D721Med (cell line): Measurements from ENCODE around the gene UBAC2.

ENCODE experiments used
- DNase-seq: peaks from one replicate; pipeline ENCODE4 v3.0.0; 2011; ENCODE audit warnings: low spot score; ENCODE audit not compliant: insufficient read length
- FAIRE-seq: peaks from 2 replicates; lab custom pipeline; 2011; peaks lifted over from hg19 to GRCh38; lab: Jason Lieb, UNC
- TF ChIP-seq, protein P1 (sequence below): IDR thresholded peaks from 2 replicates; pipeline ENCODE4 v1.5.1; 2012; ENCODE audit warnings: mild to moderate bottlenecking, control low read depth; ENCODE audit not compliant: insufficient read depth; ENCODE audit errors: missing control alignments

Gene UBAC2

DNA sequence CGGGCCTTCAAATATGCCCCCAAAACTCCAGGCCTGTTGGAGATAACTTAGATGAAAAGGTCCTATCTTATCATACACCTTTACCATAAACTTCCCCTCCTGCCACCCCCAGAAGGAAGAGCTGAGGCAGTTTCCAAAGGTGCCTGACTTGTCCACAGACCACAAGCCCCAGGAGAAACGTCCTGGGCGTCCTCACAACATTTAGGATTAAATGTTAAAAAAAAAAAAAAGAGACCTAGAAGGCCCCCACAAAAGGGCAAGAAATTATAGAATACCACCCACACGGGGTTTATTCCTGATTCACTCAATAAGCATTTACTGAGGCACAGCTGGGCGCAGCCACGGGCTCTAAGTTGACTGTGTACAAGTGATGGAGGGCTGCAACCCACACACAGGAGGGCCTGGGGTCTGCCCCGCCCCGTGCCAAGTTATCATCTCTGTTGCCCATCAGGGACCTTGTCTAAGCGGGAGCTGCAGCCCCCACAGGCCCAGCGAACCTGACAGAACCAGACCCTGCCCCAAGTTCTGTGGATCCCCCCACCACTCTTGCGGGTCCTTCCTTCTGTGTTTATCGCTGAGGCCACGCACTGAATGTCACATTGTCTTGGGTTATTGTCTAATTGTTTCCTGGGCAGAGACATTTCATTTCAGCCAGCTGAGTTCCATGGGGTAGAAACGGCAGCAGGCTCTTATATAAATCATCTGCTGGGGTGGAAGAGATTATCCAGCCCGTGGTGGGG lies 217.6 kb downstream of the UBAC2 start:
- DNase-seq (no peak), FAIRE-seq (no peak)
- TF ChIP-seq, protein P1, sequence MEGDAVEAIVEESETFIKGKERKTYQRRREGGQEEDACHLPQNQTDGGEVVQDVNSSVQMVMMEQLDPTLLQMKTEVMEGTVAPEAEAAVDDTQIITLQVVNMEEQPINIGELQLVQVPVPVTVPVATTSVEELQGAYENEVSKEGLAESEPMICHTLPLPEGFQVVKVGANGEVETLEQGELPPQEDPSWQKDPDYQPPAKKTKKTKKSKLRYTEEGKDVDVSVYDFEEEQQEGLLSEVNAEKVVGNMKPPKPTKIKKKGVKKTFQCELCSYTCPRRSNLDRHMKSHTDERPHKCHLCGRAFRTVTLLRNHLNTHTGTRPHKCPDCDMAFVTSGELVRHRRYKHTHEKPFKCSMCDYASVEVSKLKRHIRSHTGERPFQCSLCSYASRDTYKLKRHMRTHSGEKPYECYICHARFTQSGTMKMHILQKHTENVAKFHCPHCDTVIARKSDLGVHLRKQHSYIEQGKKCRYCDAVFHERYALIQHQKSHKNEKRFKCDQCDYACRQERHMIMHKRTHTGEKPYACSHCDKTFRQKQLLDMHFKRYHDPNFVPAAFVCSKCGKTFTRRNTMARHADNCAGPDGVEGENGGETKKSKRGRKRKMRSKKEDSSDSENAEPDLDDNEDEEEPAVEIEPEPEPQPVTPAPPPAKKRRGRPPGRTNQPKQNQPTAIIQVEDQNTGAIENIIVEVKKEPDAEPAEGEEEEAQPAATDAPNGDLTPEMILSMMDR = no peak

GRCh38 chr13:99418843-99419140 lies 218.1 kb downstream of the UBAC2 start:
- TF ChIP-seq, protein P1 = no peak
- DNase-seq (no peak), FAIRE-seq (no peak)

DNA sequence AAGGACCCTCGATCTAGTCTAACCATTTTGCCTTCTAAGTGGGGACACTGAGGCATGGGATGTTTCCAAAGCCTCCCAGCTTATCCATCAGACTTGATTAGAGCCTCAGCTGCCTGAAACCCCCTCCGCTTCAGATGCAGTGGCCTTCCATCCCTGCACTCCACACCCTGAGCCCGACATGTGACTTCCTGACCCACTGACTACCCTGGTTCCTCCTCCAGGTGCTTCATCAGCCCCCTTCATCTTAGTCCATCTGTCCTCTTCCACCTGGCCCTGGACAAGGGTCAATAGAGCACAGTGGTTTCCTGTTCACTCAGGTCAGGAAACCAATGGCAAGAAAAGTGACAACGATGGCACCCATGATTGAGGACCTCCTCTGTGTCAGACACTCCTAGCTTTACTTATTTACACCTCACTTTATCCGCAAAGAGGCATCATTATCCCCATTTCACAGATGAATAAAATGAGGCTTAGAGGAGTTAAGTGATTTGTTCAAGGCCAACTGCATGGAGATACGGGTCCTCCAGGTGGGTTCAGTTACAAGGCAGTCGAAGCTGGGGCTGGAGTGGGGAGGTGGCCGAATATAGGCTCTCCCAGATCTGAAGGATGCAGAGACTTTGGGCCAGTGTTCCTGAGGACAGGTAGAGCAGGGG lies 219.1 kb downstream of the UBAC2 start:
- TF ChIP-seq, protein P1 = no peak
- FAIRE-seq = no peak
- no peak for DNase-seq

- FAIRE-seq (no peak), DNase-seq (no peak)
- TF ChIP-seq, protein P1 = no peak
Measured at GRCh38 chr13:99421271-99421670, 220.6 kb downstream of the UBAC2 start.

- FAIRE-seq = no peak
- TF ChIP-seq, protein P1 = no peak
- DNase-seq = no peak
Measured at GRCh38 chr13:99421758-99422585, 221.3 kb downstream of the UBAC2 start.

GRCh38 chr13:99422586-99423220 lies 222.0 kb downstream of the UBAC2 start:
- no peak for DNase-seq
- TF ChIP-seq, protein P1 = no peak
- FAIRE-seq = no peak
